SH-SY5Y (cell line): Measurements from ENCODE around the gene HTR2A.

Experiments
- GATA2 ChIP-seq: IDR thresholded peaks from 2 replicates; pipeline ENCODE4 v1.6.1; 2011; ENCODE audit warnings: mild to moderate bottlenecking, low read depth, low read length
- GATA3 ChIP-seq: IDR thresholded peaks from 2 replicates; pipeline ENCODE4 v1.6.1; 2011; ENCODE audit warnings: low read depth, mild to moderate bottlenecking, low read length, moderate library complexity

DNA sequence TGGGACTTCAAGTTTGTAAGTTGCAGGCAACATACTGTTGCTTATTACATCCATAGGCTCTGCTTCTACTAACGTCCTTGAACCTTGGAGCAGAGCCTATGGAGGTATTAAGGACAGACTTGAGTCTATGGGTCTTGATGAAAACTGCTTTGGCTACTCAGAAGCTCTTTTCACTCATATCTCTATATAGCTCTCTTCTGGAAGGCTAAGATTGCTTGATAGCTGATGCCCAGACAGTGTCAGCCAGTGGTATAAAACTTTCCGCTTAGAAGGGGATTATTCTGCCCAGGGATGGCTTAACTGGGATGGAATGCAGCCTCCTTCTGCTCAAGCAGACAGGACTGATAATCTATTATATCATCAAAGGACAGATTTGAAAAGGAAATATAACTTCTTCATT, 74.3 kb downstream of the HTR2A start:
- TF ChIP-seq GATA2 (no peak), GATA3 (no peak)
